ENCODE measurements around the gene PCDHGA2.
"Not testable (repeated sequence)": the region's sequence is repeated elsewhere in the genome, so short reads cannot be mapped to it uniquely, and the experiment has no call there.

The PCDHGA2 gene

DNA sequence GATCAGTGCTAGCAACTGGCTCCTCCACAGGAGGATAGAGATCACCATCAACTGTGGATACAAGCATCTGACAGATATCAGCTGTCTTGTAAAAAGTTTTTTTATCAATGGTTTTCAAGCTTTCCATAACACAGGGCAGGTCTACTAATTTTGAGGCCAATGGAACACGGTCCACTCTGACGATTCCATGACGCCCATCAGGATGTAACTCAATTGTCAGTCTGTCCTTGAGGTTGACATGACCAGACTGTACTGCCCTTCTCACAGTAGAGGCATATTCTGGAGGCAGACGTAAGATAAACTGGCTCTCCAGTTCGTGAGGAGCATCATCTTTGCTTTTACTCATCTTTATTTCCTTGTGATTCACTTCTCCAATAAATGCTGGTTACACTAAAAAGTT, 18.9 kb upstream of the PCDHGA2 start:
- TF ChIP-seq, protein P1, sequence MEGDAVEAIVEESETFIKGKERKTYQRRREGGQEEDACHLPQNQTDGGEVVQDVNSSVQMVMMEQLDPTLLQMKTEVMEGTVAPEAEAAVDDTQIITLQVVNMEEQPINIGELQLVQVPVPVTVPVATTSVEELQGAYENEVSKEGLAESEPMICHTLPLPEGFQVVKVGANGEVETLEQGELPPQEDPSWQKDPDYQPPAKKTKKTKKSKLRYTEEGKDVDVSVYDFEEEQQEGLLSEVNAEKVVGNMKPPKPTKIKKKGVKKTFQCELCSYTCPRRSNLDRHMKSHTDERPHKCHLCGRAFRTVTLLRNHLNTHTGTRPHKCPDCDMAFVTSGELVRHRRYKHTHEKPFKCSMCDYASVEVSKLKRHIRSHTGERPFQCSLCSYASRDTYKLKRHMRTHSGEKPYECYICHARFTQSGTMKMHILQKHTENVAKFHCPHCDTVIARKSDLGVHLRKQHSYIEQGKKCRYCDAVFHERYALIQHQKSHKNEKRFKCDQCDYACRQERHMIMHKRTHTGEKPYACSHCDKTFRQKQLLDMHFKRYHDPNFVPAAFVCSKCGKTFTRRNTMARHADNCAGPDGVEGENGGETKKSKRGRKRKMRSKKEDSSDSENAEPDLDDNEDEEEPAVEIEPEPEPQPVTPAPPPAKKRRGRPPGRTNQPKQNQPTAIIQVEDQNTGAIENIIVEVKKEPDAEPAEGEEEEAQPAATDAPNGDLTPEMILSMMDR (IDR thresholded peaks at IDR 0.05; ENCODE audit: control insufficient read depth, extremely low read depth, insufficient read depth), result no peak
- no peak for DNase-seq (ENCODE audit: low read depth)
- peak overlapping the region; percentile 95 for H3K4me3 ChIP-seq (ENCODE audit: low read depth, low read length)

DNA sequence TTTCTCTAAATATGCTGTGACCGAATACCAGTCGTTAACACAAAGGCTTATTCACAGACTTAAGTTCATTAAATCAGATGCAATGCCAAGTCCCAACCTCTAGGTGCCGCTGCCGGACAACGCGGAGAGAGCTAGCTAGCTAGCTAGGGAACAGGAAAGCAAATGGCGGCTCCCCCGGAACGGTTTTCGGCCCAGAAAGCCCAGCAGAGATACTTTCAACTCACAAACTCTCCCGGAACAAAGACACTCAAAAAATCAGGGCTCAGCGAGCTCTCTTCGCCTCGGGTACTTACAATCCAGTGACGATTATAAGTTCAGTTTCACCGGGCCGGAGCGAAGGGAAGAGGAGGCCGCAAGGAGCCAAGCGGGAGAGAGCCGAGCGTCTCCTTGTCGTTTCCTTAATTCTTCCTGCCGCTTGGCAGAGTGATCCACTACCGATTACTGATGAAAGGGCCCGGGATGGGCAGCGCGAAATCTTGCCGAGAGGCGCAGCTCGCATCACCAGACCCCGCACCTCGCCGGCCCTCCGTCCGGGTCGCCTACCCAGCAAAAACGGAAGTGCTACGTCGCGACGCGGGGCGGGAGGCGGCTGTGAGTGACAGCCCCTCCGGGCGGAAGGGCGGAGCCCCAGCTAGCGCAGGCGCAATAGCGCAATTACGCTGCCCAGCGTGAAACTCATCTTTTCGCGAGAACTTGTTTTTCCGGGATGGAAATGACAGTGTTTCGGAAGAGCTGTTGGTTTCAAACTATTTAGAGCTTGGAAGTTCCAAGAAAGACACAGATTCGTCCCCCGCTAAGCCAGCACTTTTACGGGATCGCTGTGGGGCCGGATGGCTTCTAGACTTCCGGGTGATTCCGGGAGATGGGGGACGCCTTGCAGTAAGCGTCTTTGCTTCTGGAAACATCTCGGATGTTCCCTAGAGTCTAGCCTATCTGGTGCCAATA, 18.1 kb upstream of the PCDHGA2 start, which contains the start of gene TAF7:
Gene TAF7 (minus strand): TSS at position 560 of the 945 bp plus-strand sequence. CDS start 740 bp downstream, outside the sequence.
- peak within 1 kb of the TSS; percentile 95 for H3K4me3 ChIP-seq (ENCODE audit: low read depth, low read length)
- peak; percentile 85 for DNase-seq (ENCODE audit: low read depth)
- TF ChIP-seq, protein P1 (IDR thresholded peaks at IDR 0.05; ENCODE audit: control insufficient read depth, extremely low read depth, insufficient read depth), result peak; percentile 98

DNA sequence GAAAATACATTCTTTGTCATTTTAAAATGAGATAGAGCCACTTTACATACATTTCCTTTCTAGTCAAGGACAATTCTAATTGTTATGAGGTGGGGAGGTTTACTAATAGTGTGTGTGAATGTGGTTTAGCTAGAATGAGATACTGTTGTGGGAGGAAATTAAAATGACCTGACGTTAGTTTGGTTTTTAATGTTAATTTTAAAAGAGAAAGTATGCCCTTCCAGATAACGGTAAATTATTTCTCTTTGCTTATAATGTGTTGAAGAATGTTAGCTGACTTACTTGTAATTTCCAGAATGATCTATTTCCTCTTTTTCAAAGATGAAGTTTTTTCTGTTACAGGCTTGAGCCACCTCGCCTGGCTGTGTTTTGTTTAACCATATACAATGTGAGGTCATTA, 16.3 kb upstream of the PCDHGA2 start:
- TF ChIP-seq, protein P1 (IDR thresholded peaks at IDR 0.05; ENCODE audit: control insufficient read depth, extremely low read depth, insufficient read depth), result no peak
- no peak for DNase-seq (ENCODE audit: low read depth)
- no peak overlapping the region for H3K4me3 ChIP-seq (ENCODE audit: low read depth, low read length)

DNA sequence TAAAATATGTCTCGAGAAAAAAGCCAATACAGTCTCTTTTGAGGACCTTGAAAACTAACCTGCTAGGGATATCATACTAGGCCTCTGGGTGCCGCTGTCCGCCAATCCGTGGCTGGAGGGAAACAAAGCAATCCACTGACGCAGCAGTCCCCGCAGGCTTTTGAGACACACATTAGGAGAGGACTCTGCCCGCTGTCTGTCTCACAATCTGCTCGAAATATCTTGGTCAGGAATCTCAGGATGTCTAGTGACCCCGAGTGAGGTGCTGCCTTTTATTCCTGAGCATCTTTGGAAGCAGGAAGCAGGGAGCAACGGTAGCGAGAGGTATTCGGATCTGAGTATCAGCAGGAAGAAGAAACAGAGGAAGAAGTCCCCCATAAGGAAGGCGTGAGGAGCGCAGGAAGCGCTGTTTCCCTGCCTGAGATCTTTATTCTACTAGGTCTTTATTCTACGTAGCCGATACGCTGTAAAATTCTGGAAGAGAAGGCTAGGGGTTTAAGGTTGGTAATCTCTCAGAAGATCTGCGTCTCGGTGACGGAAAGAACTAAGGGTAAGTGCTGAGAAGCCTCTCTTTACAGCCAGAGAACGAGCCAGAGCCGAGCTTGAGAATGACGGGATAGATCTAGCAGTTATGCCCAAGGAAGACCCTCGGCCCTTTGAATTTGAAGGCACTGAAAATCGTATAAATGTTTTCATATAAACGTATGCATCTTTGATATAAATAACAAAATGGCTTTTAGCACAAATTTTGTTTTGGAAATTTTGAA, 12.3 kb upstream of the PCDHGA2 start:
- peak; percentile 46 for DNase-seq (ENCODE audit: low read depth)
- TF ChIP-seq, protein P1 (IDR thresholded peaks at IDR 0.05; ENCODE audit: control insufficient read depth, extremely low read depth, insufficient read depth), result peak; percentile 77
- peak overlapping the region; percentile 49 for H3K4me3 ChIP-seq (ENCODE audit: low read depth, low read length)

DNA sequence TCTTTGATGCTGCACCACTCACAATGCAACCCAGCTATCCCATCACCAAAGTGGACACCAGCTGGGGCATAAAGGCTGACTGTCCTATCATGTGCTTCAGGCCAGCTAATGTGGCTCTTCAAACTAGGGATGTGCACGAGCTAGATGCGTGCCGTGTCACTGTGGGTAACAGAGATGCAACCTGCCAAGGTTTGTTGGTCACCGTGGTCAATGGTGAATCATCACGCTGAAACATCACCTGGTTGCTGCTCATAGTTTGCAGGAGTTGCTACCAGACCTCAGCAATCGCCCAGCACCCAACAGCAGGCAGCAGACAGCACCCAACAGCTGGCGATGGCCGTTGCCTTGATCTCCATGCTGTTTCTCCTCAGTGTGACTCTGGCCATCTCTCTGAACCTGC, 10.3 kb upstream of the PCDHGA2 start:
- DNase-seq (ENCODE audit: low read depth), result no peak
- TF ChIP-seq, protein P1 (IDR thresholded peaks at IDR 0.05; ENCODE audit: control insufficient read depth, extremely low read depth, insufficient read depth), result no peak
- no peak overlapping the region for H3K4me3 ChIP-seq (ENCODE audit: low read depth, low read length)

DNA sequence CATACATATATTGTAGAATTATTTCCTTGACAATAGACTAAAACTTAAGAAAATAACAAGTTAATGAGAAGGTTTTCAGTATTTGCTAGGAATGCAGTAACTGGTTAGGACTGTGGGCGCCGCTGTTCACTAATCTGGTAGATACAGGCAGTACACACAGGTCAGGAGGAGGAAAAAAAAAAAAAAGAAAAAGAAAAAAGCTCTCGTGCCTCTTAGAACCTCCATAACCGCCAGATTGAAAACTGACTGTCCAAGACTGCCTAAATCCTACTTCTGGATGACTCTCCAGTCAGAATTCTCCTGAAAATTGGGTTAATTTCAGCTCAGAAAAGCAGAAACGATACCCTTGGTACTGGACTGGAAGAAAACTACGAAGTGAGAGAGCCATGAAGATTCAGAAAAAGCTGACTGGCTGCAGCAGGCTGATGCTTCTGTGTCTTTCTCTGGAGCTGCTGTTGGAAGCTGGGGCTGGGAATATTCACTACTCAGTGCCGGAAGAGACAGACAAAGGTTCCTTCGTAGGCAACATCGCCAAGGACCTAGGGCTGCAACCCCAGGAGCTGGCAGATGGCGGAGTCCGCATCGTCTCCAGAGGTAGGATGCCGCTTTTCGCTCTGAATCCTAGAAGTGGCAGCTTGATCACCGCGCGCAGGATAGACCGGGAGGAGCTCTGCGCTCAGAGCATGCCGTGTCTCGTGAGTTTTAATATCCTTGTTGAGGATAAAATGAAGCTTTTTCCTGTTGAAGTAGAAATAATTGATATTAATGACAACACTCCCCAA, 8.1 kb upstream of the PCDHGA2 start, which contains the start of gene PCDHGA1:
Gene PCDHGA1 (plus strand): TSS at position 216 of the 782 bp plus-strand sequence.
- TF ChIP-seq, protein P1 (IDR thresholded peaks at IDR 0.05; ENCODE audit: control insufficient read depth, extremely low read depth, insufficient read depth), result peak; percentile 68
- peak within 1 kb of the TSS; percentile 52 for H3K4me3 ChIP-seq (ENCODE audit: low read depth, low read length)
- DNase-seq (ENCODE audit: low read depth), result peak; percentile 27

DNA sequence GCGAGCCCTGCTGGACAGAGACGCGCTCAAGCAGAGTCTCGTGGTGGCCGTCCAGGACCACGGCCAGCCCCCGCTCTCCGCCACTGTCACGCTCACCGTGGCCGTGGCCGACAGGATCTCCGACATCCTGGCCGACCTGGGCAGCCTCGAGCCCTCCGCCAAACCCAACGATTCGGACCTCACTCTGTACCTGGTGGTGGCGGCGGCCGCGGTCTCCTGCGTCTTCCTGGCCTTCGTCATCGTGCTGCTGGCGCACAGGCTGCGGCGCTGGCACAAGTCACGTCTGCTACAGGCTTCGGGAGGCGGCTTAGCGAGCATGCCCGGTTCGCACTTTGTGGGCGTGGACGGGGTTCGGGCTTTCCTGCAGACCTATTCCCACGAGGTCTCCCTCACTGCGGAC, 6.0 kb upstream of the PCDHGA2 start:
- not testable (repeated sequence) for H3K4me3 ChIP-seq (ENCODE audit: low read depth, low read length); DNase-seq (ENCODE audit: low read depth)

DNA sequence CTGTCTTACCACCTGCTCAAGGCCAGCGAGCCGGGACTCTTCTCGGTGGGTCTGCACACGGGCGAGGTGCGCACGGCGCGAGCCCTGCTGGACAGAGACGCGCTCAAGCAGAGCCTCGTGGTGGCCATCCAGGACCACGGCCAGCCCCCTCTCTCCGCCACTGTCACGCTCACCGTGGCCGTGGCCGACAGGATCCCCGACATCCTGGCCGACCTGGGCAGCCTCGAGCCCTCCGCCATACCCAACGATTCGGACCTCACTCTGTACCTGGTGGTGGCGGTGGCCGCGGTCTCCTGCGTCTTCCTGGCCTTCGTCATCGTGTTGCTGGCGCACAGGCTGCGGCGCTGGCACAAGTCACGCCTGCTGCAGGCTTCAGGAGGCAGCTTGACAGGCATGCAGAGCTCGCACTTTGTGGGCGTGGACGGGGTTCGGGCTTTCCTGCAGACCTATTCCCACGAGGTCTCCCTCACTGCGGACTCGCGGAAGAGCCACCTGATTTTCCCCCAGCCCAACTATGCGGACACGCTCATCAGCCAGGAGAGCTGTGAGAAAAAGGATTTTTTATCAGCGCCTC, 2.3 kb downstream of the PCDHGA2 start:
- not testable (repeated sequence) for DNase-seq (ENCODE audit: low read depth); H3K4me3 ChIP-seq (ENCODE audit: low read depth, low read length)
